Measurements from ENCODE around the gene EXOC1L. TPM values are rescaled to one million over a fixed set of nuclear protein-coding genes. Genes with fewer than 3 reads are reported as not detected.

The EXOC1L gene
- total RNA-seq, 1 donor from 2014 or later: 0.83 TPM

GRCh38 chr4:55871299-55871800 lies 51.8 kb downstream of the EXOC1L start:
- H3K9me3 Mint-ChIP-seq (ENCODE audit: unreplicated experiment): peaks cover 3% of the 10 kb centered on the region
- no peak overlapping the region for H3K27ac Mint-ChIP-seq (ENCODE audit: unreplicated experiment)
- H3K4me1 Mint-ChIP-seq (ENCODE audit: low read depth, unreplicated experiment): no peaks in the 10 kb centered on the region
- H3K4me3 Mint-ChIP-seq (ENCODE audit: unreplicated experiment): no peak overlapping the region
- no peak for TF ChIP-seq CTCF (IDR thresholded peaks at IDR 0.05; ENCODE audit: partially characterized antibody, unreplicated experiment)
- DNase-seq: no peak
- H3K36me3 Mint-ChIP-seq (ENCODE audit: unreplicated experiment): peaks cover 4% of the 10 kb centered on the region
- H3K27me3 Mint-ChIP-seq (ENCODE audit: unreplicated experiment): peaks cover 1% of the 10 kb centered on the region

- Mint-ChIP-seq H3K27ac (ENCODE audit: unreplicated experiment) (no peak overlapping the region), H3K9me3 (ENCODE audit: unreplicated experiment) (no peaks in the 10 kb centered on the region), H3K4me1 (ENCODE audit: low read depth, unreplicated experiment) (no peaks in the 10 kb centered on the region), H3K36me3 (ENCODE audit: unreplicated experiment) (peaks cover 11% of the 10 kb centered on the region), H3K4me3 (ENCODE audit: unreplicated experiment) (no peak overlapping the region), H3K27me3 (ENCODE audit: unreplicated experiment) (peaks cover under 1% of the 10 kb centered on the region)
- no peak for TF ChIP-seq CTCF (IDR thresholded peaks at IDR 0.05; ENCODE audit: partially characterized antibody, unreplicated experiment)
- DNase-seq: no peak
Observed at GRCh38 chr4:55874831-55875230, 55.2 kb downstream of the EXOC1L start.

- no peak for TF ChIP-seq CTCF (IDR thresholded peaks at IDR 0.05; ENCODE audit: partially characterized antibody, unreplicated experiment)
- no peaks in the 10 kb centered on the region for H3K4me1 Mint-ChIP-seq (ENCODE audit: low read depth, unreplicated experiment)
- DNase-seq: no peak
- H3K36me3 Mint-ChIP-seq (ENCODE audit: unreplicated experiment): peaks cover 10% of the 10 kb centered on the region
- no peak overlapping the region for H3K27ac Mint-ChIP-seq (ENCODE audit: unreplicated experiment)
- no peaks in the 10 kb centered on the region for H3K27me3 Mint-ChIP-seq (ENCODE audit: unreplicated experiment)
- H3K4me3 Mint-ChIP-seq (ENCODE audit: unreplicated experiment): no peak overlapping the region
- H3K9me3 Mint-ChIP-seq (ENCODE audit: unreplicated experiment): no peaks in the 10 kb centered on the region
Observed at GRCh38 chr4:55876387-55876786, 56.8 kb downstream of the EXOC1L start.

GRCh38 chr4:55879224-55879623 lies 59.6 kb downstream of the EXOC1L start:
- Mint-ChIP-seq H3K4me1 (ENCODE audit: low read depth, unreplicated experiment) (no peaks in the 10 kb centered on the region), H3K36me3 (ENCODE audit: unreplicated experiment) (peaks cover 10% of the 10 kb centered on the region), H3K9me3 (ENCODE audit: unreplicated experiment) (no peaks in the 10 kb centered on the region), H3K27ac (ENCODE audit: unreplicated experiment) (no peak overlapping the region), H3K4me3 (ENCODE audit: unreplicated experiment) (no peak overlapping the region), H3K27me3 (ENCODE audit: unreplicated experiment) (no peaks in the 10 kb centered on the region)
- DNase-seq: no peak
- TF ChIP-seq CTCF (IDR thresholded peaks at IDR 0.05; ENCODE audit: partially characterized antibody, unreplicated experiment): no peak

GRCh38 chr4:55880652-55881280 lies 61.2 kb downstream of the EXOC1L start:
- Mint-ChIP-seq H3K27me3 (ENCODE audit: unreplicated experiment) (no peaks in the 10 kb centered on the region), H3K4me3 (ENCODE audit: unreplicated experiment) (no peak overlapping the region), H3K9me3 (ENCODE audit: unreplicated experiment) (no peaks in the 10 kb centered on the region), H3K4me1 (ENCODE audit: low read depth, unreplicated experiment) (no peaks in the 10 kb centered on the region), H3K36me3 (ENCODE audit: unreplicated experiment) (peaks cover 10% of the 10 kb centered on the region), H3K27ac (ENCODE audit: unreplicated experiment) (no peak overlapping the region)
- no peak for TF ChIP-seq CTCF (IDR thresholded peaks at IDR 0.05; ENCODE audit: partially characterized antibody, unreplicated experiment)
- DNase-seq: no peak

All from glutamatergic neuron (in vitro differentiated cells).